GM19328 (cell line): ENCODE measurements around the gene WDR38.

ENCODE experiments used
- ATAC-seq: cut with Tn5 transposase; IDR thresholded peaks from one replicate; pipeline ENCODE4 v1.9.1; 2021; ENCODE audit warnings: mild to moderate bottlenecking, moderate library complexity; ENCODE audit not compliant: unreplicated experiment

Gene WDR38

GRCh38 chr9:124852829-124853531 lies at the start of gene WDR38:
Gene WDR38 (plus strand): TSS chr9:124853460. CDS start chr9:124853532, 72 bp downstream.
- ATAC-seq = no peak

GRCh38 chr9:124803911-124804310 lies 49.3 kb upstream of the WDR38 start:
- ATAC-seq = no peak

GRCh38 chr9:124805186-124805585 lies 48.1 kb upstream of the WDR38 start:
- no peak for ATAC-seq

GRCh38 chr9:124808246-124808956 lies 44.9 kb upstream of the WDR38 start:
- ATAC-seq = no peak

GRCh38 chr9:124809211-124809610 lies 44.0 kb upstream of the WDR38 start:
- no peak for ATAC-seq

GRCh38 chr9:124809741-124810500 lies 43.3 kb upstream of the WDR38 start:
- ATAC-seq = no peak

GRCh38 chr9:124810663-124811355 lies 42.5 kb upstream of the WDR38 start:
- no peak for ATAC-seq

- ATAC-seq = no peak
Observed at GRCh38 chr9:124812441-124812876, 40.8 kb upstream of the WDR38 start.

GRCh38 chr9:124813041-124813440 lies 40.2 kb upstream of the WDR38 start:
- no peak for ATAC-seq

- ATAC-seq = no peak
Observed at GRCh38 chr9:124813501-124814163, 39.6 kb upstream of the WDR38 start.

GRCh38 chr9:124814164-124814535 lies 39.1 kb upstream of the WDR38 start:
- no peak for ATAC-seq

GRCh38 chr9:124815601-124816000 lies 37.7 kb upstream of the WDR38 start:
- ATAC-seq = no peak

- peak; percentile 60 for ATAC-seq
Observed at GRCh38 chr9:124818431-124819281, 34.6 kb upstream of the WDR38 start.

GRCh38 chr9:124820698-124821623 lies 32.3 kb upstream of the WDR38 start:
- no peak for ATAC-seq

GRCh38 chr9:124828489-124829333 lies 24.5 kb upstream of the WDR38 start:
- ATAC-seq = no peak

- no peak for ATAC-seq
Observed at GRCh38 chr9:124829334-124829669, 24.0 kb upstream of the WDR38 start.

GRCh38 chr9:124830593-124830992 lies 22.7 kb upstream of the WDR38 start:
- ATAC-seq = no peak
